ENCODE results near the gene YTHDC1. TPM values are rescaled to one million over a fixed set of nuclear protein-coding genes. Genes with fewer than 3 reads are reported as not detected.

YTHDC1 gene
- polyA plus RNA-seq, 1 of the 3 experiments (the other 2 are of a cell fraction), result 31.3 TPM

DNA sequence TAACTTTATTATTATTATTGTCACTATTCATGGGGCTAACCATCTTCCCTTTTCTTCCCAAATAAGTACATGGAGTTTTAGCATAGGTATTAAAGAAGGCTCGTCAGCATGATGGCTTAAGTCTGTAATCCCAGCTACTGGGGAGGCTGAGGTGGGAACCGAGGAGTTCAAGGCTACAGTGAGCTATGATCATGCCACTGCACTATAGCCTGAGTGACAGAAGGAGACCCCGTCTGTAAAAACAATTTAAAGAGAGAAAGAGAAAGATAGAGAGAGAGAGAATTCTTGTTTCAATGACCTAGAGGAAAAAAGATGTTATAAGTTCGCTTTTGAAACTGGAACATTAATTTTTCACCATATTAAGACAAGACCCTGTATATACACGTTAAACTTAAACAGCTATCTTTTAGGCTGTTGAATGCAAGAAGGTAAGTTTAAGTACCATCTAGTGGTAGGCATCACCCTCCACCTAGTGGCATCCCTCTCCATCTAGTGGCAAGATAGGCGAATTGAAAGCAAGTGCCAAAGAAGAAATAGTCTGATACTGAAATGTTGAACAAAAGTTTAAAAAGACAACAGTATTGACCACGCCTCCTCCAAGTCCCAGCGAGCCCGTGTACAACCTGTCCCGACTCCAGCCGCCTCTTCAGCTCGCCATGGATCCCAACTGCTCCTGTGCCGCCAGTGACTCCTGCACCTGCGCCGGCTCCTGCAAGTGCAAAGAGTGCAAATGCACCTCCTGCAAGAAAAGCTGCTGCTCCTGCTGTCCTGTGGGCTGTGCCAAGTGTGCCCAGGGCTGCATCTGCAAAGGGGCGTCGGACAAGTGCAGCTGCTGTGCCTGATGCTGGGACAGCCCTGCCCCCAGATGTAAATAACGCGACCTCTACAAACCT, 26.0 kb upstream of the YTHDC1 start (continued):
- TF ChIP-seq, protein P1, sequence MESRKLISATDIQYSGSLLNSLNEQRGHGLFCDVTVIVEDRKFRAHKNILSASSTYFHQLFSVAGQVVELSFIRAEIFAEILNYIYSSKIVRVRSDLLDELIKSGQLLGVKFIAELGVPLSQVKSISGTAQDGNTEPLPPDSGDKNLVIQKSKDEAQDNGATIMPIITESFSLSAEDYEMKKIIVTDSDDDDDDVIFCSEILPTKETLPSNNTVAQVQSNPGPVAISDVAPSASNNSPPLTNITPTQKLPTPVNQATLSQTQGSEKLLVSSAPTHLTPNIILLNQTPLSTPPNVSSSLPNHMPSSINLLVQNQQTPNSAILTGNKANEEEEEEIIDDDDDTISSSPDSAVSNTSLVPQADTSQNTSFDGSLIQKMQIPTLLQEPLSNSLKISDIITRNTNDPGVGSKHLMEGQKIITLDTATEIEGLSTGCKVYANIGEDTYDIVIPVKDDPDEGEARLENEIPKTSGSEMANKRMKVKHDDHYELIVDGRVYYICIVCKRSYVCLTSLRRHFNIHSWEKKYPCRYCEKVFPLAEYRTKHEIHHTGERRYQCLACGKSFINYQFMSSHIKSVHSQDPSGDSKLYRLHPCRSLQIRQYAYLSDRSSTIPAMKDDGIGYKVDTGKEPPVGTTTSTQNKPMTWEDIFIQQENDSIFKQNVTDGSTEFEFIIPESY (IDR thresholded peaks at IDR 0.05; ENCODE audit: borderline replicate concordance, low read depth), result no peak
- no peak for TF ChIP-seq MXI1 (IDR thresholded peaks at IDR 0.05; ENCODE audit: low read depth, low read length)
- TF ChIP-seq, protein P2, sequence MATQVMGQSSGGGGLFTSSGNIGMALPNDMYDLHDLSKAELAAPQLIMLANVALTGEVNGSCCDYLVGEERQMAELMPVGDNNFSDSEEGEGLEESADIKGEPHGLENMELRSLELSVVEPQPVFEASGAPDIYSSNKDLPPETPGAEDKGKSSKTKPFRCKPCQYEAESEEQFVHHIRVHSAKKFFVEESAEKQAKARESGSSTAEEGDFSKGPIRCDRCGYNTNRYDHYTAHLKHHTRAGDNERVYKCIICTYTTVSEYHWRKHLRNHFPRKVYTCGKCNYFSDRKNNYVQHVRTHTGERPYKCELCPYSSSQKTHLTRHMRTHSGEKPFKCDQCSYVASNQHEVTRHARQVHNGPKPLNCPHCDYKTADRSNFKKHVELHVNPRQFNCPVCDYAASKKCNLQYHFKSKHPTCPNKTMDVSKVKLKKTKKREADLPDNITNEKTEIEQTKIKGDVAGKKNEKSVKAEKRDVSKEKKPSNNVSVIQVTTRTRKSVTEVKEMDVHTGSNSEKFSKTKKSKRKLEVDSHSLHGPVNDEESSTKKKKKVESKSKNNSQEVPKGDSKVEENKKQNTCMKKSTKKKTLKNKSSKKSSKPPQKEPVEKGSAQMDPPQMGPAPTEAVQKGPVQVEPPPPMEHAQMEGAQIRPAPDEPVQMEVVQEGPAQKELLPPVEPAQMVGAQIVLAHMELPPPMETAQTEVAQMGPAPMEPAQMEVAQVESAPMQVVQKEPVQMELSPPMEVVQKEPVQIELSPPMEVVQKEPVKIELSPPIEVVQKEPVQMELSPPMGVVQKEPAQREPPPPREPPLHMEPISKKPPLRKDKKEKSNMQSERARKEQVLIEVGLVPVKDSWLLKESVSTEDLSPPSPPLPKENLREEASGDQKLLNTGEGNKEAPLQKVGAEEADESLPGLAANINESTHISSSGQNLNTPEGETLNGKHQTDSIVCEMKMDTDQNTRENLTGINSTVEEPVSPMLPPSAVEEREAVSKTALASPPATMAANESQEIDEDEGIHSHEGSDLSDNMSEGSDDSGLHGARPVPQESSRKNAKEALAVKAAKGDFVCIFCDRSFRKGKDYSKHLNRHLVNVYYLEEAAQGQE (IDR thresholded peaks at IDR 0.05; ENCODE audit: low read depth, low read length), result no peak
- TF ChIP-seq, protein P3, sequence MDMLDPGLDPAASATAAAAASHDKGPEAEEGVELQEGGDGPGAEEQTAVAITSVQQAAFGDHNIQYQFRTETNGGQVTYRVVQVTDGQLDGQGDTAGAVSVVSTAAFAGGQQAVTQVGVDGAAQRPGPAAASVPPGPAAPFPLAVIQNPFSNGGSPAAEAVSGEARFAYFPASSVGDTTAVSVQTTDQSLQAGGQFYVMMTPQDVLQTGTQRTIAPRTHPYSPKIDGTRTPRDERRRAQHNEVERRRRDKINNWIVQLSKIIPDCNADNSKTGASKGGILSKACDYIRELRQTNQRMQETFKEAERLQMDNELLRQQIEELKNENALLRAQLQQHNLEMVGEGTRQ (IDR thresholded peaks at IDR 0.05; ENCODE audit: borderline replicate concordance, low read depth, low read length), result no peak
- no peak for TF ChIP-seq NFIC (IDR thresholded peaks at IDR 0.05; ENCODE audit: borderline replicate concordance)
- TF ChIP-seq POLR2AphosphoS5 (IDR thresholded peaks at IDR 0.05; ENCODE audit: low read depth, low read length), result no peak
- TF ChIP-seq EP300 (IDR thresholded peaks at IDR 0.05; ENCODE audit: borderline replicate concordance in 1 of 2, low read depth in 1 of 2, low read length in 1 of 2), result no peak

DNA sequence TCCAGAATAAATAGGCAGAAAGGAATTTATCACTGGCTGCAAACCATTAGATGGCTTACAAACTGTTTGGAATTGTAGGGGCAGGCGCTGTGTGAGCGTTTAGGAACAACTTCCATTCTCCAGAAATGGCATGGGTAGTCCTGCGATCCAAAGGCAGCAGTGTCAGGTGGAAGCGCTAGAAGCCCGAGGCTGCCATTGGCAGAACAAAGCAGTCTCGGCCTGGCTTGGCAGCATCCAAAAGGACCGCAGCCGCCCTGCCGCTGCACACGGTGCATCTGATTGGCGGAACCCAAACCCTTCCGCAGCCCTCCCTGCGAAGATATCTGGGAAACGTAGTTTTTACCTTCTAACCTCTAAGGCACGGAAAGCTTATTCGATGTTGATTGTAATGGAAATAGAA, 23.6 kb upstream of the YTHDC1 start:
- no peaks in the 10 kb centered on the region for H3K9me3 ChIP-seq
- H3K79me2 ChIP-seq (ENCODE audit: insufficient read depth), result no peaks in the 10 kb centered on the region
- no peaks in the 10 kb centered on the region for H4K20me1 ChIP-seq (ENCODE audit: insufficient read depth)
- H3K9ac ChIP-seq, result no peak overlapping the region
- CTCF ChIA-PET, result interaction anchor here (5.8 kb wide), 1 partner anchor 101 kb away, joined by 90 read pairs; no protein-coding TSS in a partner anchor
- POLR2A ChIA-PET, result no interaction called here
- WGBS (ENCODE audit: low lambda C conversion rate), result 34% methylated on average over 16 of the region's 16 CpGs
- H3K9me2 ChIP-seq, result no peaks in the 10 kb centered on the region
- H3F3A ChIP-seq (replicated peaks; ENCODE audit: insufficient read depth), result peaks cover 4% of the 10 kb centered on the region
- H3K36me3 ChIP-seq (replicated peaks in 1 of 2; ENCODE audit: control insufficient read depth in 1 of 2, insufficient read depth in 2 of 2, low read length in 1 of 2), result no peaks in the 10 kb centered on the region
- peak; percentile 54 for DNase-seq
- peaks cover 5% of the 10 kb centered on the region; the same call in 1 of the 2 replicates for H3K27me3 ChIP-seq (ENCODE audit: insufficient read depth)
- no peak overlapping the region for H3K4me2 ChIP-seq
- no peak overlapping the region for H3K27ac ChIP-seq (ENCODE audit: low read depth in 2 of 2, low read length in 1 of 2)
- peak overlapping the region; percentile 73; the same call in 1 of the 2 replicates for H2AFZ ChIP-seq (ENCODE audit: low read depth)
- TF ChIP-seq JUND (IDR thresholded peaks at IDR 0.05) (no peak), GABPA (IDR thresholded peaks at IDR 0.05; ENCODE audit: low read depth) (peak; percentile 64)
- no peak overlapping the region for H3K4me3 ChIP-seq (ENCODE audit: low read depth in 2 of 2, low read length in 1 of 2)
- H3K4me1 ChIP-seq (ENCODE audit: control insufficient read depth in 1 of 2, insufficient read depth in 2 of 2, low read depth in 1 of 2, low read length in 1 of 2), result no peaks in the 10 kb centered on the region; a peak in 1 of 4 replicates

Data from SK-N-SH (cell line).